SK-N-SH (cell line): ENCODE results near the gene AIRE. TPM values are rescaled to one million over a fixed set of nuclear protein-coding genes. Genes with fewer than 3 reads are reported as not detected.

Experiments used
- CTCF ChIA-PET: fragments of 300-600, 350-600 bp; formaldehyde crosslinking; extraction: SDS; loops from one replicate; lab custom pipeline; 2021; lab: Yijun Ruan, JAX
- POLR2A ChIA-PET: fragments of 350-600 bp; sonication (Branson Sonifier 250); formaldehyde crosslinking; extraction: SDS; loops from one replicate; lab custom pipeline; 2020; ENCODE audit warnings: antibody characterized with exemption, inconsistent platforms; lab: Yijun Ruan, JAX
- DNase-seq: peaks from one replicate; pipeline ENCODE4 v3.0.0; 2012
- H2AFZ ChIP-seq: fragments of 200-600 bp; sonication (generic); 2 replicates; pipeline ENCODE4 v1.8.1; 2016; ENCODE audit warnings: antibody characterized with exemption, mild to moderate bottlenecking, low read depth
- H3F3A ChIP-seq: fragments of 200-600 bp; sonication (generic); replicated peaks from 2 replicates; pipeline ENCODE3; 2016; ENCODE audit warnings: antibody characterized with exemption, mild to moderate bottlenecking; ENCODE audit not compliant: insufficient read depth
- H3K27ac ChIP-seq, 2 experiments: fragments of 200-500 bp in 1 of 2; fragments of 200-600 bp in 1 of 2; sonication (Bioruptor generic) in 1 of 2; sonication (generic), shearing (Covaris generic) in 1 of 2; 2 replicates each; pipeline versions ENCODE4 v1.5.1 to v1.6.1; 2014 to 2016; ENCODE audit warnings: low read depth in 2 of 2, inconsistent platforms in 1 of 2, low read length in 1 of 2, mild to moderate bottlenecking in 1 of 2, mixed read lengths in 1 of 2
- H3K27me3 ChIP-seq: fragments of 200-600 bp; sonication (generic), shearing (Covaris generic); 2 replicates; pipeline ENCODE4 v1.6.1; 2016; ENCODE audit warnings: mixed run types; ENCODE audit not compliant: insufficient read depth
- H3K36me3 ChIP-seq, 2 experiments: fragments of 200-500 bp in 1 of 2; fragments of 200-600 bp in 1 of 2; sonication (Bioruptor generic) in 1 of 2; sonication (generic) in 1 of 2; replicated peaks in 1 of 2; 2 replicates each; pipeline versions ENCODE3 to v1.5.1; 2014 to 2016; ENCODE audit warnings: low read length in 1 of 2, mild to moderate bottlenecking in 1 of 2; ENCODE audit not compliant: insufficient read depth in 2 of 2, control insufficient read depth in 1 of 2
- H3K4me1 ChIP-seq, 2 experiments: fragments of 200-500 bp in 1 of 2; fragments of 200-600 bp in 1 of 2; sonication (Bioruptor generic) in 1 of 2; sonication (generic), shearing (Covaris generic) in 1 of 2; 2 replicates each; pipeline versions ENCODE4 v1.5.1 to v1.6.1; 2014 to 2016; ENCODE audit warnings: low read depth in 1 of 2, low read length in 1 of 2, mixed run types in 1 of 2; ENCODE audit not compliant: insufficient read depth in 2 of 2, control insufficient read depth in 1 of 2
- H3K4me2 ChIP-seq: fragments of 200-600 bp; sonication (generic), shearing (Covaris generic); 2 replicates; pipeline ENCODE4 v1.6.1; 2017; ENCODE audit warnings: mixed run types
- H3K4me3 ChIP-seq, 2 experiments: fragments of 200-500 bp in 1 of 2; fragments of 200-600 bp in 1 of 2; sonication (Bioruptor generic) in 1 of 2; sonication (generic), shearing (Covaris generic) in 1 of 2; 2 replicates each; pipeline versions ENCODE4 v1.5.1 to v1.8.1; 2014 to 2016; ENCODE audit warnings: low read depth in 2 of 2, inconsistent platforms in 1 of 2, low read length in 1 of 2, mild to moderate bottlenecking in 1 of 2, mixed read lengths in 1 of 2, moderate library complexity in 1 of 2
- H3K79me2 ChIP-seq: fragments of 200-600 bp; sonication (generic); 2 replicates; pipeline ENCODE4 v1.8.1; 2017; ENCODE audit warnings: mild to moderate bottlenecking; ENCODE audit not compliant: insufficient read depth
- H3K9ac ChIP-seq: fragments of 200-600 bp; sonication (generic); 2 replicates; pipeline ENCODE4 v1.6.1; 2017; ENCODE audit warnings: mixed run types
- H3K9me2 ChIP-seq: fragments of 200-600 bp; sonication (generic); 2 replicates; pipeline ENCODE4 v1.6.1; 2017; ENCODE audit warnings: mixed run types
- H3K9me3 ChIP-seq: fragments of 200-600 bp; sonication (generic); 2 replicates; pipeline ENCODE4 v1.6.1; 2017; ENCODE audit warnings: mixed run types, mild to moderate bottlenecking, moderate library complexity
- H4K20me1 ChIP-seq: fragments of 200-600 bp; sonication (generic); 2 replicates; pipeline ENCODE4 v1.6.1; 2017; ENCODE audit warnings: mild to moderate bottlenecking, mixed run types; ENCODE audit not compliant: insufficient read depth
- CTCF ChIP-seq: fragments of 200-600 bp; sonication (generic); IDR thresholded peaks from 2 replicates; pipeline ENCODE4 v1.6.1; 2017; ENCODE audit warnings: antibody characterized with exemption, mild to moderate bottlenecking, moderate library complexity
- ELF1 ChIP-seq: IDR thresholded peaks from 2 replicates; pipeline ENCODE4 v1.4.0; 2012
- EP300 ChIP-seq, 2 experiments: IDR thresholded peaks; 2 replicates each; pipeline versions ENCODE4 v1.4.0 to v1.6.1; 2012; ENCODE audit warnings: borderline replicate concordance in 1 of 2, low read depth in 1 of 2, low read length in 1 of 2
- EZH2phosphoT487 ChIP-seq: fragments of 200-600 bp; sonication (generic); IDR thresholded peaks from 2 replicates; pipeline ENCODE4 v1.6.1; 2017; ENCODE audit warnings: low read depth, mixed run types, mild to moderate bottlenecking, antibody characterized with exemption, moderate library complexity, borderline replicate concordance
- FOSL2 ChIP-seq: IDR thresholded peaks from 2 replicates; pipeline ENCODE4 v1.4.0; 2012; ENCODE audit warnings: low read depth, mild to moderate bottlenecking, moderate library complexity, borderline replicate concordance
- FOXJ3 ChIP-seq: sonication (generic); formaldehyde crosslinking; IDR thresholded peaks from 2 replicates; pipeline ENCODE4 v1.5.1; 2020; ENCODE audit warnings: mild to moderate bottlenecking, missing genetic modification reagents
- FOXM1 ChIP-seq: IDR thresholded peaks from 2 replicates; pipeline ENCODE4 v1.4.0; 2012; ENCODE audit warnings: low read depth, mild to moderate bottlenecking
- GABPA ChIP-seq: IDR thresholded peaks from 2 replicates; pipeline ENCODE4 v1.4.0; 2012; ENCODE audit warnings: low read depth, mild to moderate bottlenecking
- GATA2 ChIP-seq: sonication (generic); formaldehyde crosslinking; IDR thresholded peaks from 2 replicates; pipeline ENCODE4 v1.5.0; 2020; ENCODE audit warnings: mild to moderate bottlenecking, missing genetic modification reagents
- JUND ChIP-seq: IDR thresholded peaks from 2 replicates; pipeline ENCODE4 v1.4.0; 2012
- MEF2A ChIP-seq: IDR thresholded peaks from 2 replicates; pipeline ENCODE4 v1.4.0; 2012; ENCODE audit warnings: low read depth, borderline replicate concordance
- MXI1 ChIP-seq: IDR thresholded peaks from 2 replicates; pipeline ENCODE4 v1.6.1; 2012; ENCODE audit warnings: mild to moderate bottlenecking, low read depth, low read length, improper control_type of control experiment
- NFIC ChIP-seq: IDR thresholded peaks from 2 replicates; pipeline ENCODE4 v1.4.0; 2012; ENCODE audit warnings: borderline replicate concordance
- NRF1 ChIP-seq: IDR thresholded peaks from 2 replicates; pipeline ENCODE4 v1.6.1; 2012; ENCODE audit warnings: low read depth, mild to moderate bottlenecking, low read length
- RAD21 ChIP-seq: IDR thresholded peaks from 2 replicates; pipeline ENCODE4 v1.6.1; 2012; ENCODE audit warnings: mild to moderate bottlenecking, low read length
- RCOR1 ChIP-seq: fragments of 150-350 bp; IDR thresholded peaks from 2 replicates; pipeline ENCODE4 v1.6.1; 2017; ENCODE audit warnings: antibody characterized with exemption, low read length
- RFX5 ChIP-seq: IDR thresholded peaks from 2 replicates; pipeline ENCODE4 v1.6.1; 2012; ENCODE audit warnings: mild to moderate bottlenecking, improper control_type of control experiment, low read length
- RXRA ChIP-seq: IDR thresholded peaks from 2 replicates; pipeline ENCODE4 v1.4.0; 2012; ENCODE audit warnings: low read depth, mild to moderate bottlenecking, borderline replicate concordance
- SIN3A ChIP-seq: IDR thresholded peaks from 2 replicates; pipeline ENCODE4 v1.6.1; 2012; ENCODE audit warnings: low read depth, mild to moderate bottlenecking, low read length, moderate library complexity, borderline replicate concordance
- SMC3 ChIP-seq: IDR thresholded peaks from 2 replicates; pipeline ENCODE4 v1.6.1; 2012; ENCODE audit warnings: low read depth, low read length, improper control_type of control experiment
- TAF1 ChIP-seq: IDR thresholded peaks from 2 replicates; pipeline ENCODE4 v1.6.1; 2012; ENCODE audit warnings: low read depth, mild to moderate bottlenecking, low read length, moderate library complexity, borderline replicate concordance
- TEAD4 ChIP-seq: IDR thresholded peaks from 2 replicates; pipeline ENCODE4 v1.4.0; 2012; ENCODE audit warnings: mild to moderate bottlenecking, borderline replicate concordance; ENCODE audit not compliant: insufficient read depth
- USF2 ChIP-seq: fragments of 150-350 bp; IDR thresholded peaks from 2 replicates; pipeline ENCODE4 v1.6.1; 2017; ENCODE audit warnings: antibody characterized with exemption, low read length, low read depth, borderline replicate concordance
- ZBTB33 ChIP-seq: IDR thresholded peaks from 2 replicates; pipeline ENCODE4 v1.4.0; 2012; ENCODE audit warnings: low read depth, borderline replicate concordance
- WGBS: methylation state at CpG from one replicate; pipeline ENCODE4 v1.1.6; 2017; ENCODE audit warnings: low lambda C conversion rate; 5-methylcytosine and 5-hydroxymethylcytosine counted together
- polyA plus RNA-seq, 3 experiments: library from polyadenylated mRNA; depleted of rRNA; stranded (reverse); fragments of >200 nt; gene quantifications; 2 replicates each; pipeline ENCODE4 v1.2.3, GENCODE V29; 2012
- TF ChIP-seq, protein P1 (sequence below): IDR thresholded peaks from 2 replicates; pipeline ENCODE4 v1.4.0; 2012; ENCODE audit warnings: low read depth, borderline replicate concordance

AIRE gene
- polyA plus RNA-seq, 1 of the 3 experiments (the other 2 are of a cell fraction), result not detected

- Histone ChIP-seq H3K9ac (no peak overlapping the region), H3K79me2 (no peaks in the 10 kb centered on the region), H3F3A (no peaks in the 10 kb centered on the region), H3K4me2 (no peak overlapping the region), H3K9me2 (no peaks in the 10 kb centered on the region), H3K27me3 (0 out of 2 replicates have a peak, but pooled peaks cover 5% of the 10 kb centered on the region), H3K4me1 (no peaks in the 10 kb centered on the region), H3K27ac (no peak overlapping the region), H3K4me3 (no peak overlapping the region), H3K9me3 (no peaks in the 10 kb centered on the region), H3K36me3 (no peaks in the 10 kb centered on the region), H2AFZ (no peak overlapping the region), H4K20me1 (no peaks in the 10 kb centered on the region)
- ChIA-PET CTCF (interaction anchor here (3.0 kb wide), 1 partner anchor 25 kb away, joined by 14 read pairs; no protein-coding TSS in a partner anchor), POLR2A (no interaction called here)
- no peak for DNase-seq
- no peak for TF ChIP-seq SIN3A
- TF ChIP-seq RXRA, result no peak
- TF ChIP-seq MEF2A, result no peak
- TF ChIP-seq NFIC, result no peak
- no peak for TF ChIP-seq TEAD4
- TF ChIP-seq JUND, result no peak
- no peak for TF ChIP-seq EP300 (IDR thresholded peaks at IDR 0.05; ENCODE audit: borderline replicate concordance in 1 of 2, low read depth in 1 of 2, low read length in 1 of 2)
- TF ChIP-seq MXI1, result no peak
- TF ChIP-seq RAD21, result no peak
- TF ChIP-seq RCOR1, result no peak
- no peak for TF ChIP-seq USF2
- TF ChIP-seq GABPA, result no peak
- TF ChIP-seq, protein P1, sequence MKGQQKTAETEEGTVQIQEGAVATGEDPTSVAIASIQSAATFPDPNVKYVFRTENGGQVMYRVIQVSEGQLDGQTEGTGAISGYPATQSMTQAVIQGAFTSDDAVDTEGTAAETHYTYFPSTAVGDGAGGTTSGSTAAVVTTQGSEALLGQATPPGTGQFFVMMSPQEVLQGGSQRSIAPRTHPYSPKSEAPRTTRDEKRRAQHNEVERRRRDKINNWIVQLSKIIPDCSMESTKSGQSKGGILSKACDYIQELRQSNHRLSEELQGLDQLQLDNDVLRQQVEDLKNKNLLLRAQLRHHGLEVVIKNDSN, result no peak
- TF ChIP-seq NRF1, result no peak
- no peak for TF ChIP-seq SMC3
- TF ChIP-seq FOXJ3, result no peak
- no peak for TF ChIP-seq FOXM1
- WGBS, result 68% methylated on average over 5 of the region's 18 CpGs
Measured at GRCh38 chr21:44272284-44272858, 13.3 kb upstream of the AIRE start.

- ChIA-PET CTCF (interaction anchor here (3.0 kb wide), 1 partner anchor 25 kb away, joined by 14 read pairs; no protein-coding TSS in a partner anchor), POLR2A (no interaction called here)
- no peak overlapping the region for H3K4me3 ChIP-seq
- no peak overlapping the region for H2AFZ ChIP-seq
- DNase-seq, result no peak
- no peak overlapping the region for H3K4me2 ChIP-seq
- H4K20me1 ChIP-seq, result no peaks in the 10 kb centered on the region
- 55% methylated on average over 3 of the region's 7 CpGs for WGBS
- no peak overlapping the region for H3K9ac ChIP-seq
- H3K9me2 ChIP-seq, result no peaks in the 10 kb centered on the region
- no peak overlapping the region for H3K27ac ChIP-seq
- H3K79me2 ChIP-seq, result no peaks in the 10 kb centered on the region
- no peaks in the 10 kb centered on the region for H3F3A ChIP-seq
- no peaks in the 10 kb centered on the region for H3K4me1 ChIP-seq
- H3K36me3 ChIP-seq, result no peaks in the 10 kb centered on the region
- 0 out of 2 replicates have a peak, but pooled peaks cover 5% of the 10 kb centered on the region for H3K27me3 ChIP-seq
- H3K9me3 ChIP-seq, result no peaks in the 10 kb centered on the region
- TF ChIP-seq MEF2A (no peak), EZH2phosphoT487 (no peak), RAD21 (no peak), FOSL2 (no peak), RCOR1 (no peak), TAF1 (no peak), RXRA (no peak), GATA2 (CRISPR knock-in tag) (no peak), RFX5 (no peak), FOXM1 (no peak), SMC3 (no peak), ELF1 (no peak), ZBTB33 (no peak), CTCF (no peak)
Measured at GRCh38 chr21:44273046-44273445, 12.6 kb upstream of the AIRE start.
